Lower leg skin (tissue), 4 donors: ENCODE data around the gene SPHK2. TPM values are rescaled to one million over a fixed set of nuclear protein-coding genes. Genes with fewer than 3 reads are reported as not detected.
A peak's percentile ranks its signal among the peaks of the same experiment; 100 is the strongest.

Source experiments
- DNase-seq, 2 donors: peaks; one replicate each; pipeline ENCODE4 v3.0.0-alpha.2; 2019; ENCODE audit warnings: low spot score in 2 of 2
- H3K4me3 ChIP-seq: fragments of 200-600 bp; sonication (generic); 2 replicates; pipeline ENCODE4 v1.5.1; 2017; ENCODE audit warnings: mild to moderate bottlenecking, low read depth; ENCODE audit not compliant: poor library complexity, severe bottlenecking
- CTCF ChIP-seq, 3 donors: fragments of 450-650 bp; IDR thresholded peaks; one replicate each; pipeline ENCODE4 v1.5.1; 2016; ENCODE audit warnings: antibody characterized with exemption in 3 of 3, mild to moderate bottlenecking in 3 of 3, moderate library complexity in 2 of 3
- POLR2A ChIP-seq, 2 donors: fragments of 450-650 bp; IDR thresholded peaks; one replicate each; pipeline ENCODE4 v1.6.1; 2016 to 2017; ENCODE audit warnings: antibody characterized with exemption in 2 of 2, mild to moderate bottlenecking in 1 of 2, moderate library complexity in 1 of 2
- WGBS, 2 donors: methylation state at CpG; one replicate each; pipeline ENCODE4 v1.1.5; 2018; 5-methylcytosine and 5-hydroxymethylcytosine counted together
- intact Hi-C: fragments of 100-400 bp; cut with DNase I; formaldehyde crosslinking; loops from one replicate; pipeline ENCODE4 v1.15.0; 2023; ENCODE audit warnings: low total_unique reads
- total RNA-seq, 4 donors: library from RNA; depleted of rRNA; stranded (reverse); fragments of >200 nt; gene quantifications; one replicate each; pipeline ENCODE4 v1.1.0, GENCODE V29; 2016

SPHK2 gene
- total RNA-seq, 4 donors from 2014 or later = 2.2 to 8.8 (median 6.1) TPM

GRCh38 chr19:48642862-48643261 lies 23.6 kb downstream of the SPHK2 start:
- intact Hi-C loops = loop anchor here (10.0 kb wide), 2 partner anchors 142 to 192 kb away; partner anchors contain the start of gene HSD17B14
- WGBS, 2 donors = 85 to 91% methylated on average over 5 of the region's 5 CpGs
- DNase-seq = no peak
- H3K4me3 ChIP-seq = no peak overlapping the region
- TF ChIP-seq CTCF (IDR thresholded peaks at IDR 0.05) (no peak), POLR2A (IDR thresholded peaks at IDR 0.05) (no peak)

- DNase-seq = no peak
- H3K4me3 ChIP-seq = no peak overlapping the region
- WGBS, 2 donors = 60 to 78% methylated on average over 4 of the region's 4 CpGs
- intact Hi-C loops = loop anchor here (10.0 kb wide), 2 partner anchors 140 to 190 kb away; partner anchors contain the start of gene HSD17B14
- TF ChIP-seq CTCF (IDR thresholded peaks at IDR 0.05) (no peak), POLR2A (IDR thresholded peaks at IDR 0.05) (no peak)
Observed at GRCh38 chr19:48644355-48644754, 25.0 kb downstream of the SPHK2 start.

GRCh38 chr19:48644839-48645619 lies 25.7 kb downstream of the SPHK2 start:
- H3K4me3 ChIP-seq = no peak overlapping the region
- 5 to 7% methylated on average over 25 of the region's 25 CpGs for WGBS, 2 donors
- DNase-seq = peak; percentile 85 to 93
- intact Hi-C loops = loop anchor here (10.0 kb wide), 2 partner anchors 140 to 190 kb away; partner anchors contain the start of gene HSD17B14
- no peak for TF ChIP-seq CTCF (IDR thresholded peaks at IDR 0.05)
- TF ChIP-seq POLR2A (IDR thresholded peaks at IDR 0.05) = no peak

- no peak for DNase-seq
- intact Hi-C loops = loop anchor here (10.0 kb wide), 2 partner anchors 139 to 189 kb away; partner anchors contain the start of gene HSD17B14
- TF ChIP-seq CTCF (IDR thresholded peaks at IDR 0.05) = no peak
- TF ChIP-seq POLR2A (IDR thresholded peaks at IDR 0.05) = no peak
- H3K4me3 ChIP-seq = no peak overlapping the region
- 0% methylated on average over 5 to 6 of the region's 6 CpGs for WGBS, 2 donors
Observed at GRCh38 chr19:48645620-48646000, 26.3 kb downstream of the SPHK2 start.

GRCh38 chr19:48646001-48646721 lies 26.9 kb downstream of the SPHK2 start, which contains the start of gene CA11:
TSS of gene CA11 (minus strand) at chr19:48646187. CDS start at chr19:48645632, 555 bp downstream.
- WGBS, 2 donors = 0% methylated on average over 15 to 32 of the region's 33 CpGs
- peak in 1 of 3 donors; percentile 79 for TF ChIP-seq CTCF (IDR thresholded peaks at IDR 0.05)
- TF ChIP-seq POLR2A (IDR thresholded peaks at IDR 0.05) = no peak
- peak in 1 of 2 donors; percentile 98 for DNase-seq
- intact Hi-C loops = loop anchor here (10.0 kb wide), 2 partner anchors 139 to 189 kb away; partner anchors contain the start of gene HSD17B14
- H3K4me3 ChIP-seq = peak within 1 kb of the TSS; percentile 33
